Activated CD8-positive, alpha-beta memory T cell treated with anti-CD3 and anti-CD28 coated beads, Interleukin-2, amount 50 U/mL, for 24 hours (primary cell): ENCODE data around the gene FAP.

ENCODE experiments used
- DNase-seq: peaks from one replicate; pipeline ENCODE4 v3.0.0-alpha.2; 2020; ENCODE audit errors: extremely low read depth

FAP gene

DNA sequence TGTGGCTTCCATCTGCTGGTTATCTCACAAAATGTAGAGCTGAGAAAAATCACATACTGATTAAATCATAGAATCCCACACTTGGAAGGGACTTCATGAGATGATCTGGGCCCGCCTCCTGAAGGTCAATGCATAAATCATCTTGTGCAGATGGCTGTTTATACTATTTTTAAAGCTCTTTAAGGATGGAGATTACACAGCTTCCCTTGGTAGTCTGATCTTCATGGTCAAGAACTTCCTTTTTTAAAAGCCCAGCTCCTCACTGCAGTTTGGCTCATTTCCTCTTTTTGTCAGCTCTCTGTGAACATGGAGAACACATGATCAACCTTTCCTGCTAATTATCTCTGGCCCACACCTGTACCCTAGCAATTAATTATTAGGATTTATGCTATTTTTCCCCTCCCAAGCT, 117.1 kb downstream of the FAP start:
- DNase-seq: no peak

DNA sequence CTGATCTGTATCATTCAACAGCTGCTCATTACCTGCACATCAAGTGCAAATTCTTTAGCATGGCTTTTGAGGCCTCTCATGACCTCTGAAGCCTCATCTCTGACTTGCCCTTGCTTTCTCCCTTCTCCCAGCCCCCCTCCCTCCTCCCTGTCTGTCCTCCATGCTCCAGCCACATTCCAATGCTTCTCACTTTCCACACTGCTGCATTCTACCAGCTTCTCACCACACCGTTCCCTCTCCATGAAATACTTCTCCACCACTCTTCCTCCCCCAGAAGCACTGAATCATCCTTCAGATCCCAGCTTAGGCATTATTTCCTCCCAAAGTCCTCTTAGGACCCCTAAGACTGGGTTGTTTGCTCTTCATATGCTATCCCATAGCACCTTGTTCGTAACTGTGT, 118.1 kb downstream of the FAP start:
- no peak for DNase-seq

DNA sequence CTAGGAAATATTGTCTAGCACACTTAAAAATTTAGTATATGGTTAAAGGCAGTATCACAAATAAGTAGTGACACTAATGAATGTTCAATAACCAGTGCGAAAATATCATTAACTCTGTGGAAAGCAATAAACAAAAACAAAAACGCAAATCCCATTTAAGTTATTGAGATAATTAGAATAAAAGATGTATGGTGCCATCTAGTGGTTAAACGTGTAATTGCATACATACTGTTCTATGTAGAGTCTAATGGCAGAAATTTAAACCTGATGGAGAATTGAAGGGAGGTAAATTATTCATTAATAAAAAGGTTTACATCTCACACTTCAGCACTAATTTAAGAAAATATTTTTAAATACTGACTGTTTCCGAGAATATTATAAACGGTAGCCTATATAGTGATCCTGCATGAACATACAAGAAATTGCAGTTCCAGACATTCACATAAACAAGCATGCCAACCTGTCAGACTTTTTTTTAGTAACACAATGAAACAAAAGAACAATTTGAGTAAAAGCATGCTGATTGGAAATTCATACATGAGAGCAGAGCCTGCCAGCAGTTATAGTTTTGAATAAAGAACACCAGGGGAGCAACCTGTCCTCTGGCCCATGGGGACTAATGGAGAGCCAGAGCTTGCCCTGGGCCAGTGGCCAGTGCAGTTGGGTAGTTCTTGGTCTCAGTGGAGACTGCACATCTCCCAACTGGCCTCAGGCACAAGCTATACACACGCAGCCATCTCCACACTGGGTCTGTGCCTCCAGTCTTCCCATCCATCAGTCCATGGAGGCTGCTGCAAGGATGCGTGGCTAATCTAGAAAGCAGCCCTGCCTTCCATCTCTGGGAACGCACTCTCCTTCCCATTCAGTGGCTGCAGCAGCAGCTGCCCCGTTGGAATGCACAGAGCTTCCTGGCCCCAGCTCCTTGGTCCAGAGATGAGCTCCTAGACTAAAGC, 119.2 kb downstream of the FAP start:
- no peak for DNase-seq
